HG03095 (cell line): ENCODE data around the gene FNTB.

ENCODE experiments used
- ATAC-seq: cut with Tn5 transposase; IDR thresholded peaks from one replicate; pipeline ENCODE4 v1.9.1; 2021; ENCODE audit warnings: moderate library complexity; ENCODE audit not compliant: unreplicated experiment

Gene FNTB

DNA sequence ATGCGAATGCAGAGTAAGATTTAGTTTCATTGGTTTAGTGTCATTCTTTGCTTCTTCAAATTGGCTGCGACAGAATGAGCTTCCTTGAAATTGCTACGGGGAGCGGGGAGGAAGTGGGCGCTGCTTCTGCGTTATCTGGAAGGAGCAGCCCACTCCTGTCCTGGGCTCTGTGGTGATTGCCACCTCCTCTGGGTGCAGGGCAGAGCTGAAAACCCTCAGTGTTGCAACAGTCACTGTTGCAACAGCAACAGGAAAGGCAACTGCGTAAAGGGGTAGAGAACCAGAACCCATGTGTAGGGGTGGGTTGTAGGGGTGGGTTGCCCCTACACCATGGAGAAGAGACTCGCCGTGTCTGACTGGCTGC lies 57.9 kb downstream of the FNTB start:
- no peak for ATAC-seq

DNA sequence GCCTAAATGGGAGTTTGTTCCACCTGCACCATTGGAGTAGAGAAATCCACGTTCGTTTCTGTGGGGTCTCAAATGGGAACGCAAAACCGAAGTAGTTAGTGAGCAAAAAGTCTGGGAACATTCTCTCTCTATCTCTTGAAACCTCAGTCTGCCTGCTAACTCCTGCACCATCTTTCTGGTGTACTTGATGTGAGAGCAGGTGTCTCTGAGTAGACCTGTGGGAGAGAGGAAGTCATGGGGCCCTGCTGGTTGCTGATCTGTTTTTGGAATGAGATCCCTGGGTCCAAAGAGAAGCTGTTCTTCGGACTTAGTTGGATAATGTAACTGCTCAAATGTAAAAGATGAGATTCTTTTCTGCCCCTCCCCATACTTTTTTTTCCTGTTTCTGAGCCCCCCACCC lies 58.3 kb downstream of the FNTB start:
- no peak for ATAC-seq

DNA sequence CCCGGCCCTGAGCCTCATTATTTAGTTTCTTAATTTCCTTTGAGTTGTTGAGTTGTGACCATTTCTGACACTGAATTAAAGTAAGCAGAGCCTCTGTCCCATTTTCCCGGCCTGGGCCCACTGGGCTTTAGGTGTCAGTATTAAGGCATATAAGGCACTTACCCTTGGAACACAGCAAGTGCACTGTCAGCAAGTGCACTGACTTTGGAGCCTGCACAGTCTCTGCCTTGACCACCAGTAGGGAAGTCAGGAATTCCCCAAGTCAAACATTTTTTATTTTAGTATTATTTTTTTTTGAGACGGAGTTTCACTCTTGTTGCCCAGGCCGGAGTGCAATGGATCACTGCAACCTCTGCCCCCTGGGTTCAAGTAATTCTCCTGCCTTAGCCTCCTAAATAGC lies 59.0 kb downstream of the FNTB start:
- no peak for ATAC-seq

DNA sequence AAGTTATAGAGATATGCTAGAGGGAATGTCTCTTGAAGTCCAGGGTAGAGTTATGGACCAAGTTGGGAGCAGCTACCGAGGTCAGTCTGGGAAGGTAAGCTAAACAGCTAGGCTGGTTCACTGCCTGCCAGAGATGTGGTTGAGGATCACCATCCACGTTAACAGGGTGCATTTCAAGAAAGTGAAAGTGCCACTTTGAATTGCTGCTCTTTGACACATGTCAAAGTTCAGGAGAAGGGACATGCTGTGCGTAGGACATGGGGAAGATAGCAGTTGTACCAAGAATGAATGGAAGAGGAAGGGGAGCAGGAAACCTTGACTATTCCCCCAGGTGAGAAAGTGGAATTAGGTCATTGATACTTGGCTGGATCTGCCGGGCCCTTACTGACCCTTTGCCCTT lies 66.1 kb downstream of the FNTB start:
- ATAC-seq: no peak

DNA sequence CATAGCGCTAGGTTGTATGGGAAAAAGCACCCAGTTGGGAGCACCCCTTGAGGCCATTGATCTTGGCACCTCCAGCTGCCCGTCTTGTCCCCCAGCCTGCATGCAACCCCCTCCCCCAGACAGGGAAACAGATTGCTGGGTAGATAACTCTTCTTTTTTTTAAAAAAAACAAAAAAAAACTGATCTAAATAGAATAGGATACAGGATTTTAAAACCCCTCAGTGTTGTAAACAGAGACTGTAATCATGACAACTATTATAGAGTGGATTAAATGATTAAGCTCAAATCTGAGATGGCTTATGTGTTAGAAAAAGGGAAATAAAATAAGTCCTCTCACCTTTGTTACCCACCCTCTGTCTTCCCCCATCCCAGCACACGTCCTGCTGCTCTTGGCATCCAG lies 66.8 kb downstream of the FNTB start:
- ATAC-seq: no peak

DNA sequence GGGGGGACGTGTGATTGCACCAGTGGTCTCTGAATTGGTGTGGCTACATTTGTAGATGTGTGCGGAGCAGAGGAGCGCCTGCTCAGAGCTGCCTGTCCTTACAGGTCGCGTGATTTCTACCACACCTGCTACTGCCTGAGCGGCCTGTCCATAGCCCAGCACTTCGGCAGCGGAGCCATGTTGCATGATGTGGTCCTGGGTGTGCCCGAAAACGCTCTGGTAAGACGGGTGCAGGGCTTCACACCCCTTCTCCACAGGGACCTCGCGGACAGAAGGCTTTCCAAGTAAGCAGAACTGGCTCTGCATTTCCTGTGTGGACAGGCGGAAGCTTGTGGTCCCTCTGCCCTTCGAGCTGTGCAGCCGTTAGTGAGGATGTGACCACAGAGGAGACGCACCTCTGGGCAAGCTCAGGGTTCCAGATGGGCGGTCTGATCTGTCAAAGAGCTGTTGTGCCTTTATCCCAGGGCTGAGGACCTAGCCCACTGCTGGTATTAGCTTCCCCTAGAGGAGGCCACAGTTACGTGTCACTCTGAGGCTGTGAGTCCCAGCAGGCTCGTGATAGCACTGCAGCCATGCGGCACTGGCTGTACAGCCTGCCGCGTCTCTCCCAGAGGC lies 67.9 kb downstream of the FNTB start:
- ATAC-seq: no peak

DNA sequence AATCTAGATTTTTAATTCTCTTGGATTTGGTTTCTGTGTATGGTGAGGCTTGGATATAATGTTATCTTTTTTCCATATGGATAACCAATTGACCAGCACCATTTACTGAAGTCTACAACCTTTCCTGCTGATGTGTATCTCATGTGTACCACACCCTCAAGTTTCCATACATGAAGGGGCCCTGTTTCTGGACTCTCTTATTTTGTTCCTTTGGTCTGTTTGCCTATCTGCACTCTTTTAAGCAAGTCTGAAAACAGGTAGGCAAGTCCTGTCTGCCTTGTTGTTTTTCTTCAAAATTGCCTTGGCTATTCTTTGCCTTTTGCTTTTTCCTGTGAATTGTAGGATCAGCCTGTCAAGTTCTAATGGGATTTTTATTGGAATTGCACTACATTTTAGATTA lies 71.0 kb downstream of the FNTB start:
- no peak for ATAC-seq

DNA sequence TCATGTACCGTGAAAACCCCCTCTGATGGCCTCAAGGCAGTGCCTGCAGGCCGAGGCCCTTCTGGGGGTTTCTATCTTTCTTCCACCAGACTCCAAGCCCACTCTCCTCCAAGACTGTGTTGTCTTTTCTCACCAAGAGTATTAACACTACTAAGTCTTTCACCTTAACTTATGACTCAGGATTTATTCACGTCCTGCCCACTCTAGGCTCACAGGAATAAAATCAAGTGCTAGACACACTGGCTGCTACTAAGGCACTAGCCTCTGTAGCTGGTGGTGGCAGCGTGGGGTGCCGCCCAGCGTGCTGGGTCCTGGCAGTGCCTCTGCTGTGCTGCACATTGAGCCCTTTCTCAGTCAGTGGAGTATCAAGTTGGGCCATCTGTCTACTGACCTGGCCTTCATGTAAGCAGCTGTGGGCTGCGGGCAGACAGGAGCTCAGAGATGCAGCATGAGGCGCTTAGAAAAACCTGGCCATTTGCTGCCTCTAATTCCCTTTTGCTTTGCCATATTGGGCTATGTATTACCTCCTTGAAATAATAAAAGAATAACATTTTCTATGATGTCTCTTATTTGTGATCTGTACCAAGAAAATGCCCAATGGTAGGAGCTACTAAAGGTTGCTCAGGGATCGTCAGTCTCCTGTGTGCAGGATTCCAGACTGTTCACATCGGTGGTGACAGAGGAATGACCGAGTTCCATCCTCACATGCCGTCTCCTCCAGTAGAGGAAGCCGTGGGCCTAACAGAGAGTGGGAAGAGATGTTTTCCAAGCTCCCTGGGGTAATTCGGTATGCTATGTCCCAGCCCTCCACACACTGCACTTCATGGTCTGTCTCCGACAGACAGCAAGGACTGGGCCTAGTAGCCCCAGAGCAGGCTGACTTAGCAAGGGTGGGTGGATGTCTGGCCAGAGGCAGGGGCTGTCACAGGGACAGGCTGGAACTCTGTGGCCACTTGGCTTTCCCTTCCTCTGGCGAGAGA lies 75.7 kb downstream of the FNTB start:
- ATAC-seq: no peak

DNA sequence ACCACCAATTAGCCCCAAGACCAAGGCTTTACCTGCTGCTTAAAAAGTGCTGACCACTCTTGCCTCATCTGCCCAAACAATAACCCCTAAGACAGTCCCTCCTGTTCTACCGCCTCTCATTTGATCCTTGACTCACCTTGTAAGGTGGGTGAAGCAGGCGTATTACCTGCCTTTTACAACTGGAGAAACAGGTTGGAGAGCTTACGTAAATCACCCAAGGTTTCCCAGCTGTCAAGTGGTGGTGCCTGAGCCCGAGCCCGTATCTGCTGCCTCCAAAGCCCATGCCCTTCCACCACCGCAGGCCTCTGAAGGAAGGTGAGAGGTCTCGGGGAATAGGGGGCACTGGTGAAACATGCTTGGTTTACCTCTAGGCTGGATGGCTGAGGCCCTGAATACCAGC lies 79.0 kb downstream of the FNTB start:
- no peak for ATAC-seq

DNA sequence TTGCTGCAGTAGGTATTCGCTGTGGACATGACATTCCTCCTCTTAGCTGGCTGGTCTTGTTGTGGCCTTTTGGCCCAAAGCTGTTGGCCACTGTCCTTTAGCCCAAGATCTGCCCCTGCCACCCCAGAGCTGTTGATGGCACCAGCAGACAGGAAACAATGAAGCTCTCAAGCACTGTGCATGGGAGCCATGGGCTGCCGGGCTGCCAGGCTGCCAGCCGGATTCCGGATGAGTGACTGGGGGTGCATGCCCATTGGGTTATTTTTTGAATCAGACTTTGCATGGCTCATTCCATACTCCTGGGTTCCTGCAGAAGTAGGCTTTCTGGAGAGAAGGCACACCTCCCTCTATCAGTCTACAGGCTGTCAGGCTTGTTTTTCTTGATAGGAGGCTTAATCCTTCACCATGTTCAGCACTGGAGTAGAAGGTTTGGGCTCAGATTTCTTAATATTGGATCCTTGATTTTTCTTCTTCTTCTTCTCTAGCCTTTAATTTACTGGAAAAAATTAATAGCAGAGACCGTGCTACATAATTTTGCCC lies 83.2 kb downstream of the FNTB start:
- ATAC-seq: no peak

DNA sequence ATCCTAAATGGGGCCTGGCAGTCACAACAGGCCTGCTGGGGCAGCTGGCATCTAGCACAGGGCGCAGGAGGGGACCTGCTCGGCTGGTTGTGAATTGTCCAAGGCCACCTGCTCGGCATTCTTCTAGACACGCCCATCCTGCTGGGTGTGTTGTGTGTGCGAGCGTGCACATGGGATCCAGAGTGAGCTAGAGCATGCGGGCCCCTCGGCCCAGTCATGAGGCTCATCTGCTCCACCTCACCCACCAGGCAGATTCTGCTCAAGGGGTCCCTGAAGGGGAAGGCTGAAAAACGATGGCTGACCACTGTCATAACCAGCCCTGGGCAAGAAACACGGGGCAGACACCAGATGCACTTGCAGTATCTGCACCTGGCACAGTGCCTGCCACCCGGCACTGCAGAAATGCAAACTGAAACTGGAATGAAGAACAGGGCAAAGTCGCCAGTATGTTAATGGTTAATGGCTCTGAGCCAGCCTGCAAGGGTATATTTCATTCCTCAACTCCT lies 83.8 kb downstream of the FNTB start:
- ATAC-seq: no peak

DNA sequence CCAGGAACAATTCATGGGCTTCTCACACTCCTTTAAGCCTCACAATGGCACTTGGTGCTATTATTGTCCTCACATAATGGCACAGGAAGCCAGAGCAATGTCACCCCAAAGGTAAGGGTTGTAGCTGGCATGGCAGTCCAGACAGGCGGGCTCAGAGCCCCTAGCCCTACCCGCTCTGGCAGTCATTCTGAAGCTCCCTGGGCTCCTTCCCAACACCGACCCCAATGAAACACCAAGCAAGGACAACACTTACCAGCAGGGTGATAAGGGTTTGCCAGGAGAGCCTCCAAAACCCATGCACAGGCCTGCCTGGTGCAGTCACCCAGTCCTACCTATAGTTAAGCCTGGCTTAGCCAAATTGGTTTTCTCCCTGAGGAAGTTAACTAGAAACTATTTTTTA lies 84.8 kb downstream of the FNTB start:
- ATAC-seq: no peak

DNA sequence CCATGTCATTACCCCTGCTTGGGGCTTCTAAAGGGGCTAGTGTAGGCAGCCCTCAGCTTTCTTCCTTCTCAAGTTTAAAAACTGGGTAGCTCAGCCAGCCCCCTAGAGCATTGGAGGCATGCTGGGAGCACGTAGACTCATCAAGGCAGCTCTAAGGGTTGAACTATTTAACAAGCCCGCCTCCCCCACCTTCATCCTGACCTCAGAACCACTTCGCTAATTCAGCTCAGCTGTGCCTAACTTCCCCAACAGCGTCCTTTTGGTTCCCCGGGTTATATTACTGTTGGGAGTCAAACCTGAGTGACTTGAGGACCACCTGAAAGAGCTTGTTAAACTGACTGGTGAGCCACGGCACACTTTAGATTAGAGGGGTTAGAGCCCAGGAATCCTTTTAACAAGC lies 85.6 kb downstream of the FNTB start:
- ATAC-seq: no peak

DNA sequence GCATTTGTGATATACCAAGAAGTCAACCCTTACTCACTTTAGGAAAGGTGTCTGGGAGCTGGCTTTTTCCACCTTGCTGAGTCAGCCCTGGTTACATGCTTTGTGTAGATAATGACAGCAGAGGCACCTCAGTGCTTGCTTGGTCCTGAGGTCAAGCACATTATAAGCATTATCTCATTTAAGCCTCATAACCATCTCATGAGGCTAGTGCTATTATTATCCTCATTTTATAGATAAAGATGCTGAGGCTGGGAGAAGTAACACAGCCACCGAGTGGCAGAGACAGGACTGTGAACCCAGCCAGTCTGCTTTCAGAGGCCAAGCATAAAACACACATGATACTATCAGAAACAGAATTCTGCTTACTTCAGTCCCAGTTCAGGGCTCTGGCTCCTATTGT lies 86.2 kb downstream of the FNTB start:
- ATAC-seq: no peak

DNA sequence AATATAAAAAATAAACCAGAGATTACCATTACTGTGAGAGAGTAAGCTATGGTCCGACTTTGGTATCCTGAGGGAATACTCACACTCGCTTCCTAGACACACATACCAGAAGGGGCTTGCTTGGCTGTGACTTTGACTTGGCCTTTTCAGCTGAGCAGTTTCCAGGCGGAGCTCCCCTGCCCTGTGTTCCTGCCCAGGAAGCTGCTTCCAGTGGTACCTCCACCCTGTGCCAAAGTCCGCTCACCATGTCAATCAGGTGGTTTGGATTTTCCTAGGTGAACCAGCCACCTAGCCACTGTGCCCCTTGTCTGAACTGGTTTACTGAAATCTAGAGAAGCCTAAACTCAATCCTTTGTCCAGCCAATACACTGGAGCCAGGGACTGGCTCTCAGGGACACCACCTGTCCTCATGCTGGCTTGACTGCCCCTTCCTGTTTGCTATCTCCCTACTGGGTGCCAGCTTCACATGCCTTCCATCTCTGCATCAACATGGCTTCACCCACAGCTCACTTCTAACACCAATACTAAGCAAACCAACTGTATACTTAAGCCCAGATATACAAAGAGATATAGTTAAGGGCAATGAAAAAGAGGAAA lies 87.0 kb downstream of the FNTB start:
- no peak for ATAC-seq

DNA sequence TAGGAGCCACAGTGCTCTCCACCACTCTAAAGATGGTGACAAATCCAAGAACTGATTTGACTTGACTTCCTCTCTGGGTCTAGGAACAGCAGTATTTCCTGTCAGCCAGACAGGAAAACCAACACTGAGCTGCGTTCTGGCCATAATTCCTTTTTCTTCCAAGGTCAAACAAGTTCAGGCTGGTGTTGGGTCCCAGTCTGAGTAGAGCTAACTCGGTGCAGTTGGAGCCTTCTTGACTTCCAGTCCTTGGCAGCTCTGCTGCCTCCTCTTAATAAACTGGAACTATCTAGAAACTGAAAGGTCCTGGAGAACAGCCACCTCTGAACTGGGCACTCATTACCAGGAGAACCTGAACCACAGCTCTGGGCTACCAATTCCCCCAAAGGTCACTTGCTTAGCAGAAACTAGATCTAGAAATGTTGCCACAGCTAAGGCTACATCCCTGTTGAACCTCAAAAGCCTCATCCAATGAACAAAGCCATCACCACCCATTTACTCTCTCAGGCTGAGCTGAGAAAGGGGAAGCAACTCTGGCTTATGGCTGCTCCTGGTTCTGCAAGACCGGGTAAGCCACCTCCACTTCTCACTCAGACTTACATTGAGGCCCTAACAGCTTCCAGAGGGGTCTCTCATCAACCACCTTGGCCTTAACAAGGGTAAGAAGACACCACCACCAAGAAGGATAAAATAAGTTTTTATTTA lies 87.9 kb downstream of the FNTB start:
- no peak for ATAC-seq

DNA sequence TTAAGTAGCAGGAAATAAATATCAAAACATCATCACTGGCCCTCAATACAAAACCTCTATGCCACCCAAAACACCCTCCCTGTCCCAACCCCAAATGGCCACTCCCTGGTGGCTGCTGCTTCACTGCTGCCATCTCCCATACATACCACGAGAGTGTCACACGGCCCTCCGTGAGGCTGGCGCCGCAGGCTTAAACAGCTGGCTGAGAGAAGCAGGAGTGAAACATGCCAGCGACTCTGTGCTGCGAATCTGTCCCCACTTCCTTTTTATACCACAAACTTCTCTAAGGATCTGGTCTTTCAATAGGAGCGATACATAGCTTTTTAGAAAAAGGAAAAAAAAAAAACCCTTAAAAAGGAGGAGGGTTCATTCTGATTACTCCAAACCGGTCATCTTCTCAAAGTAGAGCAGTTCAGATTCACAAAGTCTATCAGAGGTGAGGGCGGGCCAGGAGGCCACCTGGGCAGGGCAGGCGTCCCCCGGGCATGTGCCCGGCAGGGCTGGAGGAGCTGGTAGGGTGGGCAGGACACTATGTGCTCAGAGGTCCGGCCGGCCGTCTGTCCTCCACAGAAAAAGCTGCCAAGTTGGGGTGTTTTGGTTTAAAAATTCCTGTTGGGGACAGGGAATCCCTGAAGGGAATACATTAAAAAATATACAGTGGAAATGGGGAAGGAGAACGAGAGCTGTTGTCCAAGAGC lies 89.1 kb downstream of the FNTB start:
- ATAC-seq: no peak

DNA sequence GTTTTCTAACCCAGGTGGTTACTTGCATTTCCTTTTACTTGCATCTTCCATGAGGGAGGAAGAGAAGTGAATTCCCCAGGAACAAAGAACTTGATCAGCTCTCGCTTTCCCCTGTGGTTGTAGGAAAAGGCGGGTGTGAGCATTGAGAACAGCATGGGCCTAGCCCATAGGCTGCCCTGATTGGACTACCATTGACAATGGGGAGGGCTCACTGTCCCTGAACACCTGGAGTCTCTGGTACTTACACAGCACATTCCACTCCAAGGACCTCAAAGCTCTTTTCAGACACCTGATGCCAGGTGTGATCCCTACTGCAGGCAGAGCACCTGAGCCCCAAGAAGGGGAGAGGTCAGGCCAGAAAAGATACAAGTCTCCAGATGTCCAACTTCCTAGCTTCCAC lies 90.6 kb downstream of the FNTB start:
- ATAC-seq: no peak

DNA sequence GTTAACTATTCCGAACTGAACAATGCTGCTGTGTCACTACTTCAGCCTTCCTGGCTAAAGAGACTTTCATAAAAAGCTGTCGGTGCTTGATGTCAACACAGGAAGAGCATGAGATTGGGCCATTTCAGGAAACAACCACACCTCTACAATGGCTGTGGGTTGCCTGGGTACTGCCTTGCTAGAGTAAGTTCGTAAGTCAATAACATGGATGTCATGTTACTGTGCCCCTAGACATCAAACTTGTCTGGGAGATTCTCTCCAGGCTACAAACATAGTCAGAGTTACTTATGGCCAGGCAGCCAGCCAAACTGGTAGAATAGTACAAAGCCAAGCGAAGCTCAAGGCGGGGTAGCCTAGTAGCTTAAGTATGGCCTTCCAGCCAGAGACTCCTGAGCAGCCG lies 92.5 kb downstream of the FNTB start:
- ATAC-seq: no peak

DNA sequence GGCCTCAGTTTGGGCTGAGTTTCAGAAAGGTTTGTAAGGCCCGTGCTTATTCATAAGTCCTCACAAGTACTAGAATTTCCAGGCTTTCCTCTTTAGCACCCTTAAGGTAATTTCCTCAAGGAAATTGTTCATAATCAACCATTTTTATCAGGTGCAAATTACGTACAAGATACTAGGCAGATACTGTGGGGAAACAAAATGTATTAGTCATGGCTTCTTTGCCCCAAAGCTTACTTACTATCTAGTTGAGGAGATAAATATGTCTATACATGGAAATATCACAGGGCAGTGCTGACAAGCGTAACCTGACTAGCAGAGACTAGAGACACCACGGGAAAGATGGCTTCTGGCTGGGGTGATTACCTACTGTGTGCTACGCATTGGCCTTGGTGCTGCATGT lies 93.1 kb downstream of the FNTB start:
- ATAC-seq: no peak
